Measurements from ENCODE around the gene RPS6KA1. TPM values are rescaled to one million over a fixed set of nuclear protein-coding genes. Genes with fewer than 3 reads are reported as not detected.

Gene RPS6KA1
- total RNA-seq, 1 experiment from 2014 or later: 85.3 TPM

DNA sequence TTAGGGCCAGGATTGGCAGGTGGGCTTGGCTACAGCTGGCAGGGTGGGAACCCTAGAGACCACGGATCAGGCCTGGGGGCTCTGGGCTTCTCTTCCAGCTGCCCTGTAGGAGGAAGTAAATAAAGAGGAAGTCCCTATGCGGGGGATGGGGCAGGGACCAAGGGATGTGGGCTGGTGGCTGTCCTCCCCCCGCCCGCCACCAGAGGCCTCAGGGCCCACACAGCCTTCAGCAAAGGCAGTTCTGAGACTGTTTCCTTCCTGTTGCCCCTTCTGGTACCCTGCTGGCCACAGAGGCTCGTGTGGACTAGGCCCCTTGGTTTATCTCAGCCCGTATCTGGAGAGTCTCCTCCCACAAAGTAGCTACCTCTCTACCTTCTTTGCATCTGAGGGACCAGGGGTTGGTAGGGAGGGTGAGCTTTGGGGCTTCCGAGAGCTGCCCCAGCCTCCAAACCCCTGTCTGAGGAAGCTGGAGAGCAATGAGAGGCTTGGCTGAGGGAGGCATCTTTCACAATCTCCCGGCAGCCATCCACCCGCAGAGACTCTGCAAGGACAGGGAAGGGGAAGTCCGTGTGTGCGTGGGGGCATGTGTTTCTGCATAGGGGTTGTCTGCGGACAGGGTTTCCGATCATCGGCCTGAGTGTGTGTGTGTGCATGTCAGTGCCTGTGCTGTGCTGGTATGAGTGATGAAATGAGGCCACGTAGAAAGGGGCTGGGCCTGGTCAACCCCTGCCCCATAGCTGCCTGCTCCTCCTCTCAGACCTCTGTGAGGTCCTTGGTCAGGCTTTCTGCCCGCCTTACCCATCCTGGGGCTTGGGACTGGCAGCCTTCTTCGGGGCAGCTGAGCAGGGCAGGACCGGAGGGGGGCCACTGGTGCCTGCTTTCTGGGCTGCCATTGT lies 12.5 kb downstream of the RPS6KA1 start:
- peak overlapping the region; percentile 98 for H3K27ac ChIP-seq (ENCODE audit: low read length)
- H2AFZ ChIP-seq (ENCODE audit: low read length): peak overlapping the region; percentile 44; the same call in 1 of the 2 replicates
- peaks cover 77% of the 10 kb centered on the region for H3K4me1 ChIP-seq (ENCODE audit: low read length)
- H3K27me3 ChIP-seq (ENCODE audit: low read length): no peaks in the 10 kb centered on the region
- peak overlapping the region; percentile 66 for H3K4me3 ChIP-seq (ENCODE audit: low read length)
- DNase-seq: peak; percentile 98
- H3K9ac ChIP-seq (ENCODE audit: low read length): peak overlapping the region; percentile 89
- peaks cover under 1% of the 10 kb centered on the region; the same call in 1 of the 2 replicates for H3K36me3 ChIP-seq (ENCODE audit: insufficient read depth, low read length)
- H4K20me1 ChIP-seq (ENCODE audit: insufficient read depth, low read depth, low read length): no peaks in the 10 kb centered on the region
- H3K79me2 ChIP-seq (ENCODE audit: low read length): peaks cover 16% of the 10 kb centered on the region
- H3K9me2 ChIP-seq (replicated peaks; ENCODE audit: insufficient read depth, low read length): no peaks in the 10 kb centered on the region
- H3K9me3 ChIP-seq (ENCODE audit: low read length): no peaks in the 10 kb centered on the region
- H3K4me2 ChIP-seq (ENCODE audit: low read depth, low read length, poor library complexity, severe bottlenecking): peak overlapping the region; percentile 81

DNA sequence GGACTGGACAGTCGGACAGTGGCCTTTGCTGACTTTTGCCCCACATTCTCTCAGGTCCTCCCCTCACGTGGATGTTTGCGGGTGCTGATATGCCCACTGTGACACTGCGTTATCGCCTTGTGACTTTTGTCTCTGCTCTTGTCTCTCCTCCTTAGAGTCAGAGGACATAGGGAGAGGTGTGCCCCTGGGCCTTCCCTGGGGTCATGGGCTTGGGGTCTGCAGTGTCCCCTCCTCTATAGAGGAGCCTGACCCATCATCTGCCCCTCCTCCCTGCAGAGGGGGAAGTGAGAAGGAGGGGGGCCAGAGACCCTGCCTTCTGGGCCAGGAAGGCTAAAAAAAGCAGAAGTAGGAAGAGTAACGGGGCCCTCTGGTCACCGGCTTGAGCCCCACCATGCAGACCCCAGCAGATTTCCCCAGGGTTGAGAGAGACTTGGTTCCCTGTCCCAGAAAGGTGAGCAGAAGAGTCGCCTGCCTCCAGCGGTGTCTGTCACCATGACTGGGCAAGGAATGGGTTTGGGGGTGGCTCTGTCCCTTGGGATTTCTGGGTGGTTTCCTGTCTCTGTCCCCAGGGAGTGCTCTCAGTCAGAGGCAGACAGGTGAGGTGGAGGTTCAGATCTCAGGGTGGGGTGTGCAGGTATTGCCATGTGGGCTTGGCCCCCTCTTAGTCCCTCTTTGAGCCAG lies 13.3 kb downstream of the RPS6KA1 start:
- DNase-seq: peak; percentile 91
- H3K4me1 ChIP-seq (ENCODE audit: low read length): peaks cover 78% of the 10 kb centered on the region
- no peaks in the 10 kb centered on the region for H4K20me1 ChIP-seq (ENCODE audit: insufficient read depth, low read depth, low read length)
- H3K36me3 ChIP-seq (ENCODE audit: insufficient read depth, low read length): peaks cover 5% of the 10 kb centered on the region; the same call in 1 of the 2 replicates
- peak overlapping the region; percentile 89 for H3K9ac ChIP-seq (ENCODE audit: low read length)
- H3K79me2 ChIP-seq (ENCODE audit: low read length): peaks cover 25% of the 10 kb centered on the region
- peak overlapping the region; percentile 81 for H3K4me2 ChIP-seq (ENCODE audit: low read depth, low read length, poor library complexity, severe bottlenecking)
- no peaks in the 10 kb centered on the region for H3K9me3 ChIP-seq (ENCODE audit: low read length)
- H3K4me3 ChIP-seq (ENCODE audit: low read length): peak overlapping the region; percentile 66
- no peaks in the 10 kb centered on the region for H3K9me2 ChIP-seq (replicated peaks; ENCODE audit: insufficient read depth, low read length)
- no peak overlapping the region for H2AFZ ChIP-seq (ENCODE audit: low read length)
- no peaks in the 10 kb centered on the region for H3K27me3 ChIP-seq (ENCODE audit: low read length)
- H3K27ac ChIP-seq (ENCODE audit: low read length): peak overlapping the region; percentile 98

DNA sequence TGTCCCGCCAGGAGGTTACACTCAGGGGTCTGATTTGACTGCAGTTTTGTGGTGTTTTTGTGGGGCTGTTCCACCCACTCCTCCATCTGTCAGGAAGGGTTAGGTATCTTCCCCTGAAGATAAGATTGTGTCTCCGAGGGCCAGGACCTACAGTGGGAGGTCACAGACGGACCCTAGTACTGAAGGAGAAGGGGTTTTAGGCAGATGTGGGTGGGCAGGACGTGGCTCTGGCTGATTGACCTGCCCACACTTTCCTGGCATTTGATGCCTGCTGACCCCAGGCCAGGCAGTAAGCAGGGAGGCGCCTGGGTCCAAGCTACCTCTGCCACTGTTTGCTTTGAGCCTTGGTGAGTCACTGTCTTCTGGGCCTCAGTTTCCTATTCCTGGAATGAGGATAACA lies 13.9 kb downstream of the RPS6KA1 start:
- H3K4me2 ChIP-seq (ENCODE audit: low read depth, low read length, poor library complexity, severe bottlenecking): peak overlapping the region; percentile 81

DNA sequence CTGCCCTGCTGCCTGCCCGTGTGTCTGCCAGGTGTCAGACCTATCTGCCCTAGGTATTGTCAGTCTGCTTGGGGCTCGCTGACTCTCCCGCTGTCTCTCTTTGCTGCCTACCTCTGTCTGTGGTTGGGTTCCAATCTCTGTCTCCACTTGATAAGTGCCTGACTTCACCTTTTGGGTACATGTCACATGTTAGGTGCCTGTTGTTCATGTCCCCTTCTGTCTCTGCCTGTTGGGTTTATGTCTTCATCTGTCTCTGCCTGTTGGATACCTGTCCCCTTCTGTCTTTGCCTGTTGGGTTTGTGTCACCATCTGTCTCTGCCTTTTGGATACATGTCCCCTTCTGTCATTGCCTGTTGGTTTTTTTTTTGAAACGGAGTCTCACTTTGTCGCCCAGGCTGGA lies 14.6 kb downstream of the RPS6KA1 start:
- Histone ChIP-seq H2AFZ (ENCODE audit: low read length) (no peak overlapping the region), H3K9ac (ENCODE audit: low read length) (peak overlapping the region; percentile 89; the same call in 1 of the 2 replicates), H4K20me1 (ENCODE audit: insufficient read depth, low read depth, low read length) (no peaks in the 10 kb centered on the region), H3K79me2 (ENCODE audit: low read length) (peaks cover 33% of the 10 kb centered on the region), H3K36me3 (ENCODE audit: insufficient read depth, low read length) (peaks cover 11% of the 10 kb centered on the region; the same call in 1 of the 2 replicates), H3K9me3 (ENCODE audit: low read length) (no peaks in the 10 kb centered on the region), H3K27me3 (ENCODE audit: low read length) (no peaks in the 10 kb centered on the region), H3K4me1 (ENCODE audit: low read length) (peaks cover 70% of the 10 kb centered on the region), H3K4me2 (ENCODE audit: low read depth, low read length, poor library complexity, severe bottlenecking) (peak overlapping the region; percentile 81), H3K9me2 (replicated peaks; ENCODE audit: insufficient read depth, low read length) (no peaks in the 10 kb centered on the region), H3K27ac (ENCODE audit: low read length) (no peak overlapping the region; the same call in 1 of the 2 replicates), H3K4me3 (ENCODE audit: low read length) (peak overlapping the region; percentile 66; the same call in 1 of the 2 replicates)
- DNase-seq: no peak

More for the DNA sequence above, 13.9 kb downstream of the RPS6KA1 start:
- peak overlapping the region; percentile 66 for H3K4me3 ChIP-seq (ENCODE audit: low read length)
- no peaks in the 10 kb centered on the region for H3K9me2 ChIP-seq (replicated peaks; ENCODE audit: insufficient read depth, low read length)
- H3K36me3 ChIP-seq (ENCODE audit: insufficient read depth, low read length): peaks cover 5% of the 10 kb centered on the region; the same call in 1 of the 2 replicates
- no peak for DNase-seq
- H3K9me3 ChIP-seq (ENCODE audit: low read length): no peaks in the 10 kb centered on the region
- peak overlapping the region; percentile 89 for H3K9ac ChIP-seq (ENCODE audit: low read length)
- H3K4me1 ChIP-seq (ENCODE audit: low read length): peaks cover 72% of the 10 kb centered on the region
- peak overlapping the region; percentile 98 for H3K27ac ChIP-seq (ENCODE audit: low read length)
- peaks cover 29% of the 10 kb centered on the region for H3K79me2 ChIP-seq (ENCODE audit: low read length)
- H2AFZ ChIP-seq (ENCODE audit: low read length): no peak overlapping the region
- H3K27me3 ChIP-seq (ENCODE audit: low read length): no peaks in the 10 kb centered on the region
- H4K20me1 ChIP-seq (ENCODE audit: insufficient read depth, low read depth, low read length): no peaks in the 10 kb centered on the region

DNA sequence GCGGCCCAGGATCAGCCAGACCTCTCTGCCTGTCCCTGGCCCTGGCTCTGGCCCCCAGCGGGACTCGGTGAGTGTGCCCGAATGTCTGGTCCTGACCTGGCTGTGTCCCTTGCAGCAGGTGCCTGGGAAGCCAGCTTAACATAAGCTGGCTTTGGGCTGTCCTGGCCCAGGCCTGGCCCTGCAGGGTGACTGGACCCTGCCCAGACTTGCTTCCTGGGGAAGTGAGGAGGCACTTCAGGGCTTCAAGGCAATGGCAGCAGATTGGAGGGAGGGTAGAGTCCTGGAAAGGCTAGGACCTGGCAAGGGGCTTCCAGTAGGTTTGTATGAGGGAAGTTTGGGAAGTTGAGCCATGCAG lies 16.4 kb downstream of the RPS6KA1 start:
- no peaks in the 10 kb centered on the region for H3K27me3 ChIP-seq (ENCODE audit: low read length)
- H3K4me3 ChIP-seq (ENCODE audit: low read length): peak overlapping the region; percentile 93
- H3K9me3 ChIP-seq (ENCODE audit: low read length): no peaks in the 10 kb centered on the region
- H3K36me3 ChIP-seq (ENCODE audit: insufficient read depth, low read length): peaks cover 13% of the 10 kb centered on the region; the same call in 1 of the 2 replicates
- H3K79me2 ChIP-seq (ENCODE audit: low read length): peaks cover 33% of the 10 kb centered on the region
- no peaks in the 10 kb centered on the region for H3K9me2 ChIP-seq (replicated peaks; ENCODE audit: insufficient read depth, low read length)
- peaks cover 57% of the 10 kb centered on the region for H3K4me1 ChIP-seq (ENCODE audit: low read length)
- H3K9ac ChIP-seq (ENCODE audit: low read length): peak overlapping the region; percentile 97
- H4K20me1 ChIP-seq (ENCODE audit: insufficient read depth, low read depth, low read length): no peaks in the 10 kb centered on the region
- H3K4me2 ChIP-seq (ENCODE audit: low read depth, low read length, poor library complexity, severe bottlenecking): peak overlapping the region; percentile 81
- H3K27ac ChIP-seq (ENCODE audit: low read length): peak overlapping the region; percentile 65
- peak; percentile 49 for DNase-seq
- H2AFZ ChIP-seq (ENCODE audit: low read length): no peak overlapping the region

DNA sequence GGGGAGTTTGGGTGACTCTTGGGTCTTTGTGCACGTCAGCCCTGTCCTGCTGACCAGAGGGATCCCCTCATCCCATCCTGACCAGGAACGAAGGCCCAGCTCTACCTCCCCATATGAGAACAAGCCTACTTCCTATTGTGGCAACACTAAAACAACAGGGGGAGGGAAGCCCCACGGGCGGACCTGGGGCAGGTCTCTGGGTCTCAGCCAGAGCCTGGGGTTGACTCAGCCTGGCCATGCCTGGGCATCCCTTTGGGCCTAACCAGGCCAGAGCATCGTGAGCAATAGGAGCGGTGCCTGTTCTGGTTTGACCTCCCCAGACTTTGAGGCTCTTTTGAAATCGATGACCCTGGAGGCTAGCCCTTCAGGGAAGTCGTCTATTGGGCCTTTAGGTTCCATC lies 16.8 kb downstream of the RPS6KA1 start:
- peak overlapping the region; percentile 97 for H3K9ac ChIP-seq (ENCODE audit: low read length)
- peaks cover 33% of the 10 kb centered on the region for H3K79me2 ChIP-seq (ENCODE audit: low read length)
- H4K20me1 ChIP-seq (ENCODE audit: insufficient read depth, low read depth, low read length): no peaks in the 10 kb centered on the region
- peak overlapping the region; percentile 81 for H3K4me2 ChIP-seq (ENCODE audit: low read depth, low read length, poor library complexity, severe bottlenecking)
- H3K9me2 ChIP-seq (replicated peaks; ENCODE audit: insufficient read depth, low read length): no peaks in the 10 kb centered on the region
- H2AFZ ChIP-seq (ENCODE audit: low read length): no peak overlapping the region
- H3K9me3 ChIP-seq (ENCODE audit: low read length): no peaks in the 10 kb centered on the region
- H3K36me3 ChIP-seq (ENCODE audit: insufficient read depth, low read length): peaks cover 14% of the 10 kb centered on the region; the same call in 1 of the 2 replicates
- no peaks in the 10 kb centered on the region for H3K27me3 ChIP-seq (ENCODE audit: low read length)
- peak; percentile 54 for DNase-seq
- peak overlapping the region; percentile 93 for H3K4me3 ChIP-seq (ENCODE audit: low read length)
- H3K27ac ChIP-seq (ENCODE audit: low read length): peak overlapping the region; percentile 65
- H3K4me1 ChIP-seq (ENCODE audit: low read length): peaks cover 52% of the 10 kb centered on the region

DNA sequence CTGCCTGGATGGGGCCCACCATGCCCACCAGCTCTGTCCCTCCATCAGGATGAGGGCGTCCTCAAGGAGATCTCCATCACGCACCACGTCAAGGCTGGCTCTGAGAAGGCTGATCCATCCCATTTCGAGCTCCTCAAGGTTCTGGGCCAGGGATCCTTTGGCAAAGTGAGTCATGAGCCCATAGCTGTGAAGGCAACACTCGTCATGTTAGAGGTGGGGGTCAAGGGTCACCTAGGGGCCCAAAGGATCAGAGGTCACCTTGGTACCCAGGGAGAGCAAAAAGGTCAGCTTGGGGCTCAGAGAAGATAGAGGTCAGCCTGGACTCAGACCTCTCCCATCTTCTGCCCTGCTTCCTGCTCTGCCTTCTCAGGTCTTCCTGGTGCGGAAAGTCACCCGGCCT lies 17.3 kb downstream of the RPS6KA1 start:
- H3K4me2 ChIP-seq (ENCODE audit: low read depth, low read length, poor library complexity, severe bottlenecking): peak overlapping the region; percentile 81
- H3K79me2 ChIP-seq (ENCODE audit: low read length): peaks cover 33% of the 10 kb centered on the region
- no peaks in the 10 kb centered on the region for H4K20me1 ChIP-seq (ENCODE audit: insufficient read depth, low read depth, low read length)
- H3K27me3 ChIP-seq (ENCODE audit: low read length): no peaks in the 10 kb centered on the region
- peak overlapping the region; percentile 97 for H3K9ac ChIP-seq (ENCODE audit: low read length)
- peak overlapping the region; percentile 93 for H3K4me3 ChIP-seq (ENCODE audit: low read length)
- no peak for DNase-seq
- H3K27ac ChIP-seq (ENCODE audit: low read length): peak overlapping the region; percentile 65
- peaks cover 14% of the 10 kb centered on the region; the same call in 1 of the 2 replicates for H3K36me3 ChIP-seq (ENCODE audit: insufficient read depth, low read length)
- H3K9me2 ChIP-seq (replicated peaks; ENCODE audit: insufficient read depth, low read length): no peaks in the 10 kb centered on the region
- peaks cover 48% of the 10 kb centered on the region for H3K4me1 ChIP-seq (ENCODE audit: low read length)
- H3K9me3 ChIP-seq (ENCODE audit: low read length): no peaks in the 10 kb centered on the region
- no peak overlapping the region for H2AFZ ChIP-seq (ENCODE audit: low read length)

DNA sequence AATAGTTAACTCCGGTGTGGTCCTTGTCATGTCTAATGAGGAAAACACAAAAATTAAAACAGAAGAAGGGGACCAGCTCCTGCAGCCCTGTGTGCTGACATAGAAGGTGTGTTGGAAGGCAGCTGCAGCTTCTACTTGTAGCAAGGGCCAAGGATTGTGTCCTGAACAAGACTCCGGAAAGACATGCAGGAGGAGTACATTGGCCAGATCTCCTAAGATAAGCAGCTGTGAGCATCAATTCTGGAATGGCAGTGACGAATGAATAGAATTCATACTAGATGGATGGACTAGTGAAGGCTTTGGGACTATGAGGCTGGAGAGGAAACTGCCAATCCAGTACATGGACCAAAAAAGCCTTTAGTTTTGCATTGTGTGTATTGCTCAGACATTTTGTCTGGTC lies 19.3 kb downstream of the RPS6KA1 start:
- Histone ChIP-seq H3K79me2 (ENCODE audit: low read length) (peaks cover 33% of the 10 kb centered on the region), H3K9me3 (ENCODE audit: low read length) (no peaks in the 10 kb centered on the region), H3K9me2 (replicated peaks; ENCODE audit: insufficient read depth, low read length) (no peaks in the 10 kb centered on the region), H3K27me3 (ENCODE audit: low read length) (no peaks in the 10 kb centered on the region), H3K27ac (ENCODE audit: low read length) (no peak overlapping the region), H3K9ac (ENCODE audit: low read length) (no peak overlapping the region), H3K36me3 (ENCODE audit: insufficient read depth, low read length) (peaks cover 20% of the 10 kb centered on the region), H2AFZ (ENCODE audit: low read length) (no peak overlapping the region), H4K20me1 (ENCODE audit: insufficient read depth, low read depth, low read length) (no peaks in the 10 kb centered on the region), H3K4me2 (ENCODE audit: low read depth, low read length, poor library complexity, severe bottlenecking) (no peak overlapping the region), H3K4me3 (ENCODE audit: low read length) (no peak overlapping the region), H3K4me1 (ENCODE audit: low read length) (peaks cover 28% of the 10 kb centered on the region)
- DNase-seq: no peak
